Left ventricle myocardium superior (tissue), 1 donor: ENCODE measurements around the gene HSPB6. TPM values are rescaled to one million over a fixed set of nuclear protein-coding genes. Genes with fewer than 3 reads are reported as not detected.

Source experiments
- ATAC-seq: fragments of 200-7000 bp; cut with Tn5 transposase; one replicate; pipeline ENCODE4 v1.9.1; 2020; ENCODE audit warnings: mild to moderate bottlenecking, moderate library complexity
- DNase-seq: peaks from one replicate; pipeline ENCODE4 v3.0.0-alpha.2; 2020
- intact Hi-C: fragments of 100-400 bp; cut with micrococcal nuclease; formaldehyde crosslinking; loops from one replicate; pipeline ENCODE4 v1.11.0; 2022
- total RNA-seq: library from RNA; stranded (reverse); fragmentation: NEBNext Ultra II Directional; extraction: Animal tissue kit (Norgen Biotek cat#: 25700); gene quantifications from one replicate; pipeline ENCODE4 v1.2.1, GENCODE V29; 2021
- donor health status: DM: no; HTN: yes; CAD: no; lungs with severe emphysema.

HSPB6 gene
- total RNA-seq, 1 donor from 2014 or later: 676 TPM

DNA sequence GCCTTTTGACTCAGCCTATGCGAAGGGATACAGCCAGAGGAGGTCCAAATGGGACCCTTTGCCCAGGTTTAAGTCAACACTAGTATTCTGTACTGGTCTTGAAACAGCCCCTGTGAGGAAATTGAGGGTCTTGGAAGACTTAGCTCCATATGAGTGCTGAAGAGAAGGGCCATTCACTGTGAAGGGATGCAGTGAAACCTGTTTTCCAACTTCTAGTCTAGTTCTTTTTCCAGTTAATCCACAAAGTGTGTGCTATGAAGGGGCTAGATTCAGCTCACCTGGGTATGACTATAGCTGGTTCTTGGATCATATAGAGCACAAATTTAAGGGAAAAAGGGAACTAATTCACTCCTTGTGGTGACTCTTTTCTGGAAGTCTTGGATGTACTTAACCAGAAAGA, 48.4 kb downstream of the HSPB6 start:
- DNase-seq (no peak), ATAC-seq (no peak)
- intact Hi-C loops: no loop called here

Other genes starting within 250 kb of the HSPB6 start
- 16.1 TPM for gene DMKN, start 243.4 kb downstream of the HSPB6 start, total RNA-seq
- not detected for gene SBSN, start 228.7 kb downstream of the HSPB6 start, total RNA-seq
- not detected for gene GAPDHS, start 223.6 kb downstream of the HSPB6 start, total RNA-seq
- gene TMEM147, start 211.4 kb downstream of the HSPB6 start, total RNA-seq: 84.4 TPM
- gene ATP4A, start 193.4 kb downstream of the HSPB6 start, total RNA-seq: not detected
- gene PMIS2, start 170.9 kb downstream of the HSPB6 start, total RNA-seq: not detected
- 3.9 TPM for gene HAUS5, start 144.3 kb downstream of the HSPB6 start, total RNA-seq
- 51.0 TPM for gene RBM42, start 128.0 kb downstream of the HSPB6 start, total RNA-seq
- gene ETV2, start 115.3 kb downstream of the HSPB6 start, total RNA-seq: 0.27 TPM
- 1,553 TPM for gene COX6B1, start 108.7 kb downstream of the HSPB6 start, total RNA-seq
- not detected for gene UPK1A, start 90.5 kb downstream of the HSPB6 start, total RNA-seq
- gene ZBTB32, start 52.5 kb downstream of the HSPB6 start, total RNA-seq: not detected
- gene KMT2B, start 39.0 kb downstream of the HSPB6 start, total RNA-seq: 15.8 TPM
- 3.2 TPM for gene IGFLR1, start 14.6 kb downstream of the HSPB6 start, total RNA-seq
- gene U2AF1L4, start 11.6 kb downstream of the HSPB6 start, total RNA-seq: 18.4 TPM
- gene PSENEN, start 11.4 kb downstream of the HSPB6 start, total RNA-seq: 41.3 TPM
- gene LIN37, start 8.5 kb downstream of the HSPB6 start, total RNA-seq: 8.3 TPM
- gene PROSER3, start 1.1 kb upstream of the HSPB6 start, total RNA-seq: 5.2 TPM
- 4.2 TPM for gene ARHGAP33, start 18.5 kb upstream of the HSPB6 start, total RNA-seq
- not detected for gene PRODH2, start 55.8 kb upstream of the HSPB6 start, total RNA-seq
- gene NPHS1, start 95.5 kb upstream of the HSPB6 start, total RNA-seq: not detected
- 0.12 TPM for gene KIRREL2, start 99.9 kb upstream of the HSPB6 start, total RNA-seq
- 25.7 TPM for gene APLP1, start 111.5 kb upstream of the HSPB6 start, total RNA-seq
- gene NFKBID, start 143.5 kb upstream of the HSPB6 start, total RNA-seq: 3.8 TPM
- 7.1 TPM for gene HCST, start 145.5 kb upstream of the HSPB6 start, total RNA-seq
- 28.5 TPM for gene TYROBP, start 151.3 kb upstream of the HSPB6 start, total RNA-seq
- gene LRFN3, start 179.3 kb upstream of the HSPB6 start, total RNA-seq: 7.5 TPM
- 9.4 TPM for gene SDHAF1, start 238.2 kb upstream of the HSPB6 start, total RNA-seq